ENCODE measurements around the gene TEN1.
"Not testable (repeated sequence)": the region's sequence is repeated elsewhere in the genome, so short reads cannot be mapped to it uniquely, and the experiment has no call there.

The TEN1 gene

DNA sequence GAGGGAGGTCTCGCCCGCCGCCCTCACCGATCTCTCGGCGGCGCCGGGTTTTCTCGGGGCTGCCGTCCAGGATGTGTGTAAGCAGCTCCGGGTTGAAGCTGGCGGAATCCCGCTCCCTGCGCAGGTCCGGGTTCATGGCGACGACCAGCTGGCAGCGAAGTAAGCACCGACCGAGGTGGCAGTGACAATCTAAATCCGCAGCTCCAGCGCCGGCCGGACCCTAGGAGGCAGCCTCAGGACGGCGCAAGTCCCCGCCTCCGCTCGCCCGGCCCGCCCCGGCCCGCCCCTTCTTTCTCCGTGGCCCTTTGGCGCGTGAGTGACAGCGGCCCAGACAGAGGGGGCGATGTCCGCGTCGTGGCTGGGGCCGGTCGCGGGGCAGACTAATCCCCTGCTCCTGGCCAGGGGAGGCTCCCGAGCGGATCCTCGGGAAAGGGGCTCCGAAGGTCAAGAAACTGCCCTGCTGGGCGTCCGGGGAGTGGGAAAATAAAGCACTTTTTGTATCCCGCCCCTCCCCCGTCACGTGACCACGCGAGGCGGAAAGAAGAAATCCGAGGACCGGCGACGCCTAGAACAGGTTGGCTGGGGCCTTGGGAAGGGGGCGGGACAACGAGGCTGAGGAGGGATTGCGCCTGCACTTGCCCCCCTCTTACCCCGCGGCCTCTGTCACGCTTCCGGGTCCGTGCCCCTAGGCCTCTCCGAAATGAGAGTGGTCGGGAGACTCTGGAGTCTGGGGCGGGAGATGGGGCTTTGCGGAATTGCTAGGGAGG is at the start of gene TEN1, which contains the start of gene ACOX1:
TSS of gene TEN1 (plus strand) at position 303 of the 767 bp plus-strand sequence. CDS start 6,953 bp downstream, outside the sequence.
TSS of gene ACOX1 (minus strand) at position 229 of the 767 bp plus-strand sequence. CDS start at position 136, 93 bp downstream.
- DNase-seq, result peak; percentile 93 to 98

DNA sequence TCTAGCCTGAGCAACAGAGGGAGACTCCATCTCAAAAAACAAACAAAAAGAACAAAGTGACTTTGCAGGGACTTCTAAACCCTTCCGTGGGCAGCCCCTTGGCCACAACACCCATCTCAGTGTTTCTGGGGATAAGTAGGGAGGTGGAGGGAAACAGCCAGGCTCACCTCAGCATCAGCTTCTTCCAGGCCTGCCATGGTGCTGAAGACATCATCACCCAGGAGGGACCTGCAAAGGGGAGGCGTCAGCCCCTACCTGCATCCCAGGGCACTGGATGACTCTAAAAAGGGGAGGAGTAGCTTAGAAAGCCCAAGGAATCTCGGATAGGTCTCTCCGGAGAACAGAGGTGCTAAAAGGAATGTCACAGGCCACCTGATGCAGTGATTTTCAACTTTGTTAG is 48.0 kb upstream of the TEN1 start:
- no peak for DNase-seq

- no peak for DNase-seq
Measured at GRCh38 chr17:75932852-75933251, 46.2 kb upstream of the TEN1 start.

DNA sequence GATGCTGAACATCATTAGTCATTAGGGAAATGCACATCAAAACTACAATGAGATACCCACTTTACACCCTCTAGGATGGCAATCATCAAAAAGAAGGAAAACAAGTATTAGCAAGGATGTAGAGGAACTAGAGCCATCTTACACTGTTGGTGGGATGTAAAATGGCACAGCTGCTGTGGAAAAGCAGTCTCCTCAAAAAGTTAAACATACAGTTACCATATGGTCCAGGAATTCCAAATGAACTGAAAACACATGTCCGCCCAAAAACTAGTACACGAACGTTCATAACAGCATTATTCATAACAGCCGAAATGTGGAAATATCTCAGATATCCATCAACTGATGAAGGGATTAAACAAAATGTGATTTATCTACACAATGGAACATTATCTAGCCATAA is 45.2 kb upstream of the TEN1 start:
- DNase-seq, result no peak

- DNase-seq, result no peak
Measured at GRCh38 chr17:75937652-75938051, 41.4 kb upstream of the TEN1 start.

DNA sequence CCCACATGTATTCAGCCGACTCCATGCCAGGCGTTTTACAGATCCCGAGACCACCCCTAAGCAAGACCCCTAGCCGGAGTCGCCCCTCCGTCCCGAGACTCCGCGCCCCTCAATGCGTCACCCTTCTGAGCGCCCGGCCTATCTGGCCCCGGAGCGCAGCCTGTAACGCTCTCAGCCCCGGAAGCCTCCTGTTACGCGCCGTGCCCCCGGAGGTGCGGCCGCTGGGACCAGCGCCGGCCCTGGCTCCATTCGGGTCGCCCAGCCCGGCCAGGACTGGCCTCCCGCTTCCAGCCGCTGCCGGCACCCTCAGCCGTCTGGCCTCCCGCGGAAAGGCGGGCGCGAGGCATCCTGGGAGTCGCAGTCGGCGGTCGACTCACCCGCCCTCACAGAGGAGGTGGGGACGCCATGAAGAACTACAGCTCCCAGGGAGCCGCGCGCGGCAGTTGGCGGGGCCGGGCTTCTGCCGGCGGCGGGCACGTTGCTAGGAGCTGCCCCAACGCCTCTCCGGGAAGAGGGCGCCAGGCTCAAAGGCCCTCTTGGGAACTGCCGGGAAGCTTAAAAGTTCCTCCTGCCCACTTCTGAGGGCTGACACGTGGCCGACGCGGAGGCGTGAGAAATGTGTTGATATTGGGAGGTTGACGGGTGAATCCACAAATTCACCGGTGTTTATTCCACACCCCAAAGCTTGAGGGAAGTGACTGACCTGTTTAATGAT is 38.2 kb upstream of the TEN1 start, which contains the start of gene FBF1:
TSS of gene FBF1 (minus strand) at position 316 of the 715 bp plus-strand sequence. CDS start 2,893 bp downstream, outside the sequence.
- peak; percentile 71 to 73 for DNase-seq

GRCh38 chr17:75941442-75941819 is 37.6 kb upstream of the TEN1 start:
- no peak for DNase-seq

DNA sequence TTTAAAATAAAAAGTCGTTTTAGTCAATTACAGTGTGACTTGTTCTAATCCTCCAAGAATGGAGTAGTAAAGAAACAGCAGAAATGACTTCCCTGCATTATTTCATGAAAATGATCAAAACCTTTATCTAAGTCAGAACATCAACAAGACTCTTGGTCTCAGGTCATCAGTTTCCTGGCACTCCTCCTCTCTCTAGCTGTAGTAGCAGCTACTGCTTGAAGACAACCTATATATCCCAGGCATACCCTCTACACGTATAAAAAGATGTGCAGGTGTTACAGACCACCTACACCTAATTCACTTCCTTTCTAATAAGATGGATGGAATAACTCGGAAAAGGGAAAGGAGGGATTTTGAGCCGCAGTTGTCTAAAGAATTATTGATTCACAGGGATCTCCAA is 36.6 kb upstream of the TEN1 start:
- DNase-seq, result no peak

- DNase-seq, result no peak
Measured at GRCh38 chr17:75943491-75943890, 35.5 kb upstream of the TEN1 start.

DNA sequence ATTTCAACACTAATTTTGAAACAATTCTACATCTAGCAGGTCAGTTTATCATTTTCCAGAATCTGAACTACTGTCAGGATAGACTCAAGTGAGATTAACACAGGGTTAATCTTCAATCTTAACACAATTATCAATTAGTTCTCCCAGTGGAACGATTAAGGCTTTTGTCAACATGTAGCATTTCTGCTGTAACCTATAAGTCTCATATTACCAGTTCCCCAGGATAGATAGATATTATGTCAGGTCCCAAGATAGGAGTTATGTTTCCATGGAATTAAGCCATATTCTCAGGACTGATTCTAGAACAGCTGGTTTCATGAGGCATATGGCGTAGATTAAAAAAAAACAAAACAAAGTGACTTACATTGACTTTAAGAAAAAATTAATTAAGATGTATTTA is 33.8 kb upstream of the TEN1 start:
- no peak for DNase-seq

- no peak for DNase-seq
Measured at GRCh38 chr17:75950421-75950820, 28.6 kb upstream of the TEN1 start.

DNA sequence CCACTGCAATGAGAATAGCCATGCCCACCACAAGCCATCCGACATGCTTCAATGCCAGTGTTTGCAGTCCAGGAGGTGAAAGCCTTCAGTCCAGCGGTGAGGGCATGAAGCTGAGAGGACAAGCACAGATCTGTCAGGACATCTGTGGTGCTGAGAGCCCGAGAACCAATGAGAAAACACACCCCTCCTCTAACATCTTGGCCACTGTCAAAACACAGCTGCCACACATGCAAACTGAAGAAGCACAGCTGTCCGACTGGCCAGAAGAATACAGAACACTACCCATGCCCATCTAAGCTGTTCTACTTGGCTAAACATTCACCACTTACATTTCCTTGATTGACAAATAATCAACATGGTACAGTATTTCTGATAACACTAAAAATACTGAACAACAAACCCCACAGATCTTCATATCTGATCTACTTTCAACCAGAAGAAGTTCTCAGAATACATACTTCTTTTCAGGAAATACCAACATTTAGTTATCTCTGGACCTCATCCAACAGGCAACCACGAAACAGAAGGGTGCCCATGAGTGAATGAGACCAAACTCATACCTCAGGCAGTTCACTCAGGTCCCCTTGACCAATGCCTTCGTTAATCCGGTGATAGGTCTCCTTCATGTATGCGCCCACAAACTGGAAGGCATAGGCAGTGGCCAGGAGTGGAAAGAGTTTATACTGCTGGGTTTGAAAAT is 28.0 kb upstream of the TEN1 start:
- DNase-seq, result no peak

- no peak for DNase-seq
Measured at GRCh38 chr17:75959051-75959838, 19.8 kb upstream of the TEN1 start.

DNA sequence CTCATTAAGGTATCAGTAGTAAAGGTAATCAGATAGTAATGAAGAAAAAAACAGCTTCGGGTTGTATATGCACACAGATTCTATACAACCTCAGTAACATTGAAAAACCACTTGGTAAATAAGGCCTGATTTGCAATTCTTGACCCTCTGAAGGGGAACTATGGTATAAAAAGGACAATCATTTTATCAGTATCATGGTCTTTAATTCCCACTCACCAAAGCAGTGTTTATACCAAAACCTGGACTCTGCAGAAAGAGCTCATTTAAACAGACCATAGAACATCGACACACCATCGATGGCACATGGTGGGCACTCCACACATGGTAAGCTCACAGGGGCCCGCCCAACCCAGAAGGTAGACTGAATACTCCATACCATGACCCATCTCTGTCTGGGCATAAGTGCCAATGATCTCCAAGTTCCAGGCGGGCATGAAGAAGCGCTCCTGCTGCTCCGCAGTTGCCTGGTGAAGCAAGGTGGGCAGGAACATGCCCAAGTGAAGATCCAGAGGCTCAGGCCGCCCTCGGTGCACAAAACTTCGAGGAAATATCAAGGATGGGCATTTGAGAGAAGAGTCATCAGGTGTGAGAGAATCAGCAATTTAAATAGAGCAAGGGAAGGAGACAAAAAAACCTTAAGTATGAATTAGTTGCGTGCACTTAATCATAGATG is 19.1 kb upstream of the TEN1 start:
- DNase-seq, result no peak

DNA sequence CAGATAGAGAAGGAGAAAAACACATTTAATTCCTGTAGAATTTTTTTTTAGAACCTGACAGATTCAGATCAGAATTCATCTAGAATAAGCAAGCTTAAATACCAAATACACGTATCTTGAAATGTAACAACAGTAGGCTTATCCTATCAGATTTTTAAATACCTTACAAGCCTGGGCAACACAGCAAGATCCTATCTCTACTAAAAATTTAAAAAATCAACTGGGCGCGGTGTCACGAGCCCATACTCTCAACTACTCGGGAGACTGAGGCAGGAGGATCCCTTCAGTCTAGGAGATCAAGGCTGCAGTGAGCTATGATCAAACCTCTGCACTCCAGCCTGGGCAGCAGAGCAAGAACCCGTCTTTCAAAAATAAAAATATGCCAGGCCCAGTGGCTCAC is 13.6 kb upstream of the TEN1 start:
- no peak for DNase-seq

DNA sequence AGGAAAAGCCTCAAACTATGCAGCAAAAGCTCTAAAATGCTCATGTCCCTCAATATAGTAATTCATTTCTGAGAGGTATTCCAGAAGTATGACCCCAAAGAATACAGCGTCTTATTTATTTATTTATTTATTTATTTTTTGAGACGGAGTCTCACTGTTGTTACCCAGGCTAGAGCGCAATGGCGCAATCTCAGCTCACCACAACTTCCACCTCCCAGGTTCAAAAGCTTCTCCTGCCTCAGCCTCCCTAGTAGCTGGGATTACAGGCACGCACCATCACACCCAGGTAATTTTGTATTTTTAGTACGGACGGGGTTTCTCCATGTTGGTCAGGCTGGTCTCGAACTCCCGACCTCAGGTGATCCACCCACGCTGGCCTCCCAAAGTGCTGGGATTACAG is 10.0 kb upstream of the TEN1 start:
- DNase-seq, result not testable (repeated sequence)

- DNase-seq, result no peak
Measured at GRCh38 chr17:75970011-75970523, 9.0 kb upstream of the TEN1 start.

DNA sequence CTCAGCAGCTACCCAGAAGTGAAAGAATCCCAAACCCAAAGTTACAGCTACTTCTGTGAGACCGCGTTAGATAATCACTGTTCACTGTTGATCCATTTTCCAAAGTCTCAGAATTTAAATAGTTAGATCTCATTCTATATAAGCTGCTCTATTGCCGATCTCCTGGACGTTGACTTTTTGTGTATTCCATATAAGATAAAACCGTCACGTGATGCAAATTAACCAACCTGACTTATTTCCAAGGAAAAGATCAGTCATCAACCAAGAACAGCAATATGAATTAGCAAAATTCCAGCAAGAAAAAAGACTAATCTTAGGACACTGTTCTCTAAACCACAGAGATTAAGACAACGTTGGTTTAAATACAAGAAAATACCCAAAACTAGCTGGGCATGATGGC is 8.4 kb upstream of the TEN1 start:
- no peak for DNase-seq

- DNase-seq, result not testable (repeated sequence)
Measured at GRCh38 chr17:75975187-75975586, 3.9 kb upstream of the TEN1 start.

DNA sequence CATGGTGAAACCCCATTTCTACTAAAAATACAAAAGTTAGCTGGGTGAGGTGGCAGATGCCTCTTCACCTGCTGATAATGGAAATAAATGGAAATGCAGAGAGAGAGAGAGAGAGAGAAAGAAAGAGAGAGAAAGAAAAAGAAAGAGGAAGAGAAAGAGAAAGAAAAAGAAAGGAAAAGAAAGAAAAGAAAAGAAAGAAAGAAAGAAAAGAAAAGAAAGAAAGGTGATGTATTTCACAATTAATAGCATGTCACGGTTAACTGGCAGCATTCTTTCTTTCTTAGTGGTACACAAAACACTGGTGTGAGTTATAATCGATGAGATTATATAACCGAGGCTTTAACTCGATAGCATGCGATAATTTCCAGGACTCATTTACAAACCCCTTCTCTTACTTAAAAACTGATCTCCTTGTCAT is 3.3 kb upstream of the TEN1 start:
- DNase-seq, result no peak

- DNase-seq, result no peak
Measured at GRCh38 chr17:75976175-75976848, 2.7 kb upstream of the TEN1 start.
